GOT3 (cell line): ENCODE results near the gene ABHD11.
A peak's percentile ranks its signal among the peaks of the same experiment; 100 is the strongest.
"Not testable (repeated sequence)": the region's sequence is repeated elsewhere in the genome, so short reads cannot be mapped to it uniquely, and the experiment has no call there.

Experiments
- DNase-seq: peaks from one replicate; lab custom pipeline; 2025; ENCODE audit warnings: mixed read lengths; lab: John Stamatoyannopoulos, UW

ABHD11 gene

GRCh38 chr7:73738612-73739386 lies at the start of gene ABHD11:
TSS of gene ABHD11 (minus strand) at chr7:73738802. CDS start at chr7:73738770, 32 bp downstream.
- DNase-seq = peak; percentile 81

DNA sequence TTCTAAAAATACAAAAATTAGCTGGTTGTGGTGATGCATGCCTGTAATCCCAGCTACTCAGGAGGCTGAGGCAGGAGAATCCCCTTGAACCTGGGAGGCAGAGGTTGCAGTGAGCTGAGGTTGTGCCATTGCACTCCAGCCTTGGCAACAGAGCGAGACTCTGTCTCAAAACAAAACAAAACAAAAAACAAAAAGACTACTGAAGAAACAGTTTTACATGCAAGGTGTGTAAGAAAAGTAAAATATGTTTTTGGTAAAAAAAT lies 49.1 kb upstream of the ABHD11 start:
- not testable (repeated sequence) for DNase-seq

GRCh38 chr7:73786588-73786987 lies 48.0 kb upstream of the ABHD11 start:
- DNase-seq = no peak

DNA sequence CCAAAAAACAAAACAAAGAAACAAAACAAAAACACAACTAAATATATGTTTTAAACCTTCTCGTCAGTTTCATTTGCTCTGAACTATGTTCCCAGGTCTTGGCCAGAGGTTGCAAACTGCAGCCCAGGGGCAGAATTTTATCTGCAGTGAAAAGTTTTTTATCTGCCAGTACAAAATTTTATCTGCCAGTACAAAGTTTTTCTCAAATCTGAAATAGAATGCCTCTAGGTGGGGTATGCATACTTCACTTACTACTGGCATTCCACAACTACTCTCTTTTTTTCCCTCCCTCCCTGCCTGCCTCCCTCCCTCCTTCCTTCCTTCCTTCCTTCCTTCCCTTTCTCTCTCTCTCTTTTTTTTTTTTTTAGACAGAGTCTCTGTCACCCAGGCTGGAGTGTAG lies 40.9 kb upstream of the ABHD11 start:
- DNase-seq = no peak

- no peak for DNase-seq
Measured at GRCh38 chr7:73778801-73779389, 40.3 kb upstream of the ABHD11 start.

- no peak for DNase-seq
Measured at GRCh38 chr7:73774923-73775322, 36.3 kb upstream of the ABHD11 start.

- no peak for DNase-seq
Measured at GRCh38 chr7:73773700-73774517, 35.3 kb upstream of the ABHD11 start.

DNA sequence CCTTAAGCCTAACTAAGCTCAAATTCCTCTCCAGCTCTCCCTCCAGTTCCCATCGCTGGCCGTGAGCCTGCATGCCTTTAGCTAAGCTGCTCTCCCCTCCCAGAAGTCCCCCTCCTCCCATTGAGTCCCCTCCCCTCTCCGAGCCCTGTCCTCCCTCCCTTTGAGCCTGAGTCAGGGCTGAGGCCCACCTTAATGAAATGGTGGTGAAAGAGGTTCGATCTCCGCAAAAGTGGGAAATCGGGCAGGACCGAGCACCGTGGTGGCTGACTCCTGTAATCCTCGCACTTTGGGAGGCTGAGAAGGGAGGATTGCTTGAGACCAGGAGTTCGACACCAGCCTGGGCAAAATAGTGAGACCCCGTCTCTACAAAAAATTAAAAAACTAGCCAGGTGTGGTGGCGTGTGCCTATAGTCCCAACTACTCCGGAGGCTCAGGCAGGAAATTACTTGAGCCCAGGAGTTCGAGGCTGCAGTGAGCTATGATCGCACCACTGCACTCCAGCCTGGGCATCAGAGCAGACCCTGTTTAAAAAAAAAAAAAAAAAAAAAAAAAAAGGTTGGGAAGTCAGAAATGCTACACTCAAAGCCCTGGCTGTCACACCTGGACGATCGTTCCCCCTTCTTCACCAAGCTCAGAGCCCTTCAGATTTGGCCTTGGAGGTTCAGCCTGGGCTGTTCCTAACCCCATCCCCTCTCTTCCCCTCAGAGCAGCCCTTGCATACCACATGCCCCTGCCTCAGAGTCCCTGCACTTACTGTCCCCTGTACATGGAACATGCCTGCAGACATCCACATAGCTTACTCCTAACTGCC lies 32.5 kb upstream of the ABHD11 start:
- DNase-seq = no peak

- no peak for DNase-seq
Measured at GRCh38 chr7:73770002-73770859, 31.6 kb upstream of the ABHD11 start, which contains the start of gene CLDN3. TSS of gene CLDN3 (minus strand) at chr7:73770270. CDS start at chr7:73770049, 221 bp downstream.

DNA sequence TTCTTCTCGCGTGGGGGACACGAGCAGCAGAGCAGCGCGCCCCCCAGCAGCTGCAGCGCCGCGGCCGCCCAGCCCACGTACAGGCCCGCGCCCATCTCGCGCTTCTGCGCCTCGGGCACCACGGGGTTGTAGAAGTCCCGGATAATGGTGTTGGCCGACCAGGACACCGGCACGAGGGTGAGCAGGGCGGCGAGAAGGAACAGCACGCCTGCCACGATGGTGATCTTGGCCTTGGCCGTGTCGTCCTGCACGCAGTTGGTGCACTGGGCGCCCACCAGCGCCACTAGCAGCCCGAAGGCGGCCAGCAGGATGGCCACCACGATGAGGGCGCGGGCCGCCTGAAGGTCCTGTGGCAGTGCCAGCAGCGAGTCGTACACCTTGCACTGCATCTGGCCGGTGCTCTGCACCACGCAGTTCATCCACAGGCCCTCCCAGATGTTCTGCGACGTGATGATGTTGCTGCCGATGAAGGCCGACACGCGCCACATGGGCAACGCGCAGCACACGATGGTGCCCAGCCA lies 30.9 kb upstream of the ABHD11 start:
- DNase-seq = no peak

GRCh38 chr7:73768641-73769480 lies 30.3 kb upstream of the ABHD11 start:
- no peak for DNase-seq

DNA sequence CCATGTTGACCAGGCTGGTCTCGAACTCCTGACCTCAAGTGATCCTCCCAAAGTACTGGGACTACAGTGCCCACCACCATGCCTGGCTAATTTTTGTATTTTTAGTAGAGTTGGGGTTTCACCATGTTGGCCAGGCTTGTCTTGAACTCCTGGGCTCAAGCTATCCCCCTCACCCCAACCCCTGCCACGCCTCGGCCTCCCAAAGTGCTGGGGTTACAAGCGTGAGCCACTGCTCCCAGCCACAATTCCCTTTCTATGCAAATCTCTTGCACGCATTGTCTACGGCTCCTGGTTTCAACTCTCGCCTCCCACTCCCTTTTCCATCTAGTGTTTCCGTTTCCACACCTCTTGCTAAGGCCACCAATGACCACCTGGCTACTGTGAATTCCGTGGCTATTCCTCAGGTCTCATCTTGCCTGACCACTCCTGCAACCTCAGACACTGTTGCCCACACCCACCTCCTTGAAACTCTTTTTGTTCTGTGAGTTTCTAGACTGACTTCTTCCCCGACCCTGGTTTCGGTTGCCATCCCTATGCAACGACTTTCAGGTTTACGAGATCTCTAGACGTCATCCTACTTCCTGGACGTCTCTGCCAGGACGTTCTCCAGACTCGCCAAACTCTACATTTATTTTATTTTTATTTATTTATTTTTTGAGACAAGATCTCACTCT lies 28.1 kb upstream of the ABHD11 start:
- DNase-seq = no peak

DNA sequence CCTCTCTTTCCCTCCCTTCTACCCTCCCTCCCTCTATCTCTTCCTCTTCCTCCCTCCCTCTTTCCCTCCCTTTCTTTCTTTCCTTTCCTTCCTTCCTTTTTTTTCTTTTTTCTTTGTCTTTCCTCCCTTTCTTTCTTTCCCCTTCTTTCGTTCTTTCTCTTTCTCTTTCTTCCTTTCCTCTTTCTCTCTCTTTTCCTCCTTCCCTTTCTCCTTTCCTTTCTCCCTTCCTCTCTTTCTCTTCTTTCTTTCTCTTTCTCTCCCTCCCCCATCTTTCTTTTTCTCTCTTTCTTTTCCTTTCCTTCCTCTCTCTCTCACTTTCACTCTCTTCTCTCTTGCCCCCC lies 24.0 kb upstream of the ABHD11 start:
- DNase-seq = no peak

- DNase-seq = no peak
Measured at GRCh38 chr7:73761854-73762658, 23.5 kb upstream of the ABHD11 start.

DNA sequence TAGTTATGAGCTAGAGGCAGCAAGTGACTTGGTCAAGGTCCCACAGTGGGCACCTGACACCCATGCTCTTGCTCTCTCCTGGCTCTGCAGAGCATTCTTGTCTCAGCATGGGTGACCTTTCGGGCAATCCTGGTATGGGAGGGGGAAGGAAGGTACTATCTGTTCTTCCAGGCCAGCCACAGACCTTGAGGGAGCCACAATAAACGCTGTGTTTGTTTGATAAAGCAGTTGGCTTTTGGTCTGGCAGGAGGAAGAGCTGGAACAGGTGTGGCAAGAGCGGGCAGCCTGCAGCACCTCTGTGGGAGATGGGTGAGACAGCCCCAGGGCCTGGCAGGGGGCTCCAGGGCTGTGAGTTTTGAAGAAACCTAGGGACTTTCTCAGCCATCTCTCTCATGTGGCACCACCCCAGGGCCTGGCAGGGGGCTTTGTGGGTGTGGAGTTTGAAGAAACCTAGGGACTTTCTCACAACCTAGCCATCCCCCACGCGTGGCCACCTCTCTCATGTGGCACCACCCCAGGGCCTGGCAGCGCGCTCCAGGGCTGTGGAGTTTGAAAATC lies 20.1 kb upstream of the ABHD11 start:
- no peak for DNase-seq

DNA sequence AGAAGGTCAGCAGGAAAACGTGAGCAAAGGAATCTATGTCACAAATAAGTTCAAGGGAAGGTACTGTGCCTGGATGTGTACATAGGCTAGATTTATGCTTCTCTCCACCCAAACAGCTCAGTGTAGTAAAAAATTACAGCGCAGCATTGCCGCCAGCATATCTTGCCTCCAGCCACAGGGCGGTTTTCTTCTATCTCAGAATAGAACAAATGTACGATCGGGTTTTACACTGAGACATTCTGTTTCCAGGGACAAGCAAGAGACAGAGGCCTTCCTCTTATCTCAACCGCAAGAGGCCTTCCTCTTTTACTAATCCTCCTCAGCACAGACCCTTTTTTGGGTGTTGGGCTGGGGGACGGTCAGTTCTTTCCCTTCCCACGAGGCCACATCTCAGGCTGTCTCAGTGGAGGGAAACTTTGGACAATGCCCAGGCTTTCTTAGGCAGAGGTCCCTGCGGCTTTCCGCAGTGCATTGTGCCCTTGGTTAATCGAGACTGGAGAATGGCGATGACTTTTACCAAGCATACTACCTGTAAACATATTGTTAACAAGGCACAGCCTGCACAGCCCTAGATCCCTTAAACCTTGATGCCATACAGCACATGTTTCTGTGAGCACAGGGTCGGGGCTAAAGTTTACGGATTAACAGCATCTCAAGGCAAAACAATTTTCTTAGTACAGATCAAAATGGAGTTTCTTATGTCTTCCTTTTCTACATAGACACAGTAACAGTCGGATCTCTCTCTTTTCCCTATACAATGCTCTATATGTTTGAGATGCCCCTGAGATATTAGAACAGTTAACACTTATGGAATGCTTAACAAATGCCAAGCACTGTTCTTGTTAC lies 11.6 kb upstream of the ABHD11 start:
- DNase-seq = no peak

DNA sequence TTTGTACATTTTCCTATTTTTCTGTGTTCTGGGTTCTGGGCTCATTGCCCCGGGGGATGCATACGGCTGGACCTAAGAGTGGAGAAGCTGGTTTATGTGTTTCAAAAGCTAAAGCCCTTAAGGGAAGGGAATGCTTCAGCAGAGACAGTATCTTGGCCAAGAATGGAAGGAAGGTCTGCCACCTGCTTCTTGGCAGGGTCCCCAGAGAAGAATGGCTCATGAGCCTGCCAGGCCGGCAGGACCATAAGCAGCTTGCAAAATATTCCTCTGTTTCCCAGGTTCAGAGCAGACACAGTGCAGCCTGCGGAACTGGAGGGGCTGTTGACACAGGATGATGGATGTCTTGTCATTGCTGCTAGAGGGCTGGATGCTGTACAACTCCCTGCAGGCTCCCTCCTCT lies 7.8 kb upstream of the ABHD11 start:
- no peak for DNase-seq
